Lower leg skin (tissue), 3 donors: Measurements from ENCODE around the gene CDON.

Experiments used
- CTCF ChIP-seq, 3 donors: fragments of 450-650 bp; IDR thresholded peaks; one replicate each; pipeline ENCODE4 v1.5.1; 2016; ENCODE audit warnings: antibody characterized with exemption in 3 of 3, mild to moderate bottlenecking in 3 of 3, moderate library complexity in 2 of 3
- POLR2A ChIP-seq, 2 donors: fragments of 450-650 bp; IDR thresholded peaks; one replicate each; pipeline ENCODE4 v1.6.1; 2016 to 2017; ENCODE audit warnings: antibody characterized with exemption in 2 of 2, mild to moderate bottlenecking in 1 of 2, moderate library complexity in 1 of 2

GRCh38 chr11:126061707-126062678, 673 bp downstream of the CDON start:
- TF ChIP-seq POLR2A (IDR thresholded peaks at IDR 0.05) = no peak
- TF ChIP-seq CTCF (IDR thresholded peaks at IDR 0.05) = no peak
